Nephron (organoid): ENCODE measurements around the gene MSL2.

Experiments
- H3K27ac Mint-ChIP-seq, 3 experiments: 2 replicates each; pipeline ENCODE4 v1.8.0; 2020; ENCODE audit warnings: mixed read lengths in 3 of 3, mild to moderate bottlenecking in 2 of 3, moderate library complexity in 1 of 3
- H3K27me3 Mint-ChIP-seq: 2 replicates; pipeline ENCODE4 v1.8.0; 2021; ENCODE audit warnings: low read depth, mild to moderate bottlenecking, moderate library complexity, mixed read lengths
- H3K36me3 Mint-ChIP-seq: 2 replicates; pipeline ENCODE4 v1.8.0; 2020; ENCODE audit warnings: low read depth, mixed read lengths
- H3K4me1 Mint-ChIP-seq: 2 replicates; pipeline ENCODE4 v1.8.0; 2020; ENCODE audit warnings: mixed read lengths
- H3K4me3 Mint-ChIP-seq, 3 experiments: 2 replicates each; pipeline ENCODE4 v1.8.0; 2020; ENCODE audit warnings: mild to moderate bottlenecking in 3 of 3, mixed read lengths in 3 of 3, moderate library complexity in 2 of 3
- H3K9me3 Mint-ChIP-seq: 2 replicates; pipeline ENCODE4 v1.8.0; 2020; ENCODE audit warnings: mixed read lengths
- CTCF ChIP-seq, 3 experiments: fragments of 200-600 bp; sonication (generic); IDR thresholded peaks; one replicate each; pipeline ENCODE4 v1.5.0; 2021; ENCODE audit warnings: antibody characterized with exemption in 3 of 3; ENCODE audit not compliant: unreplicated experiment in 3 of 3

Gene MSL2

GRCh38 chr3:136106101-136106500, 90.0 kb downstream of the MSL2 start:
- no peaks in the 10 kb centered on the region for H3K27me3 Mint-ChIP-seq
- peaks cover 71% of the 10 kb centered on the region for H3K36me3 Mint-ChIP-seq
- H3K9me3 Mint-ChIP-seq: no peaks in the 10 kb centered on the region
- H3K4me3 Mint-ChIP-seq: no peak overlapping the region
- H3K4me1 Mint-ChIP-seq: no peaks in the 10 kb centered on the region
- H3K27ac Mint-ChIP-seq: no peak overlapping the region
- TF ChIP-seq CTCF (IDR thresholded peaks at IDR 0.05; ENCODE audit: unreplicated experiment in 3 of 3): no peak

GRCh38 chr3:136105044-136105443, 91.1 kb downstream of the MSL2 start:
- Mint-ChIP-seq H3K27me3 (no peaks in the 10 kb centered on the region), H3K36me3 (peaks cover 67% of the 10 kb centered on the region), H3K4me3 (no peak overlapping the region), H3K27ac (no peak overlapping the region), H3K4me1 (no peaks in the 10 kb centered on the region), H3K9me3 (no peaks in the 10 kb centered on the region)
- TF ChIP-seq CTCF (IDR thresholded peaks at IDR 0.05; ENCODE audit: unreplicated experiment in 3 of 3): no peak
